Skeletal muscle cell (primary cell): Measurements from ENCODE around the gene TPM2.
"Not testable (repeated sequence)": the region's sequence is repeated elsewhere in the genome, so short reads cannot be mapped to it uniquely, and the experiment has no call there.

ENCODE experiments used
- DNase-seq: peaks from one replicate; pipeline ENCODE4 v3.0.0-alpha.2; 2010; ENCODE audit warnings: low read depth
- H3K4me3 ChIP-seq: 2 replicates; pipeline ENCODE4 v1.5.1; 2011; ENCODE audit warnings: low read depth, mild to moderate bottlenecking, control low read depth, low read length, moderate library complexity

The TPM2 gene

GRCh38 chr9:35639631-35640030 lies 50.1 kb downstream of the TPM2 start:
- H3K4me3 ChIP-seq, result no peak overlapping the region
- DNase-seq, result no peak

- not testable (repeated sequence) for H3K4me3 ChIP-seq, DNase-seq
Observed at GRCh38 chr9:35639225-35639624, 50.5 kb downstream of the TPM2 start.

- not testable (repeated sequence) for DNase-seq, H3K4me3 ChIP-seq
Observed at GRCh38 chr9:35638751-35639150, 51.0 kb downstream of the TPM2 start.

- H3K4me3 ChIP-seq, DNase-seq: not testable (repeated sequence)
Observed at GRCh38 chr9:35637427-35637955, 52.2 kb downstream of the TPM2 start.

GRCh38 chr9:35636877-35637246 lies 52.9 kb downstream of the TPM2 start:
- DNase-seq, H3K4me3 ChIP-seq: not testable (repeated sequence)

- H3K4me3 ChIP-seq, result no peak overlapping the region
- no peak for DNase-seq
Observed at GRCh38 chr9:35636135-35636876, 53.4 kb downstream of the TPM2 start.

GRCh38 chr9:35635730-35636129 lies 54.0 kb downstream of the TPM2 start:
- DNase-seq, result no peak
- no peak overlapping the region for H3K4me3 ChIP-seq
